HCT116 (cell line): ENCODE results near the gene SIGLEC11. TPM values are rescaled to one million over a fixed set of nuclear protein-coding genes. Genes with fewer than 3 reads are reported as not detected.

Experiments
- ATAC-seq: fragments of 200-7000 bp; cut with Tn5 transposase; 2 replicates; pipeline ENCODE4 v1.9.1; 2020; ENCODE audit warnings: mild to moderate bottlenecking, moderate library complexity
- BruUV-seq: library from RNA; stranded (reverse); fragments of 400-500 nt; replicated peaks from 2 replicates; lab custom pipeline; 2021; lab: Mats Ljungman, UMichigan
- CTCF ChIA-PET: fragments of 300-600 bp; sonication (Branson Sonifier 250); formaldehyde crosslinking; loops from one replicate; lab custom pipeline; 2021; ENCODE audit warnings: antibody characterized with exemption; lab: Charles Lee
- POLR2A ChIA-PET: fragments of 300-600, 350-600 bp; sonication (Branson Sonifier 250); formaldehyde crosslinking; loops from one replicate; lab custom pipeline; 2021; ENCODE audit warnings: antibody characterized with exemption; lab: Charles Lee
- RAD21 ChIA-PET, 2 experiments: fragments of 300-600 bp; sonication (Branson Sonifier 250); formaldehyde crosslinking; loops; one replicate each; lab custom pipeline; 2023; ENCODE audit warnings: low total read pairs in 2 of 2; ENCODE audit not compliant: uncharacterized antibody in 2 of 2, unreplicated experiment in 2 of 2, low non-redundant PET in 1 of 2; lab: Charles Lee
- DNase-seq: peaks from one replicate; pipeline ENCODE4 v3.0.0-alpha.2; 2010; ENCODE audit warnings: low read depth, low spot score
- H2AFZ ChIP-seq: fragments of 200-600 bp; shearing (Covaris generic), sonication (generic); 2 replicates; pipeline ENCODE4 v1.6.1; 2017; ENCODE audit warnings: low read depth, mixed run types, mixed read lengths, antibody characterized with exemption, low read length; ENCODE audit not compliant: poor library complexity, severe bottlenecking
- H3K27ac ChIP-seq: 2 replicates; pipeline ENCODE4 v1.5.1; 2012; ENCODE audit warnings: low read depth, low read length
- H3K27me3 ChIP-seq: fragments of 200-600 bp; sonication (generic); 2 replicates; pipeline ENCODE4 v1.6.1; 2016; ENCODE audit warnings: mixed run types, low read length, mixed read lengths; ENCODE audit not compliant: insufficient read depth
- H3K36me3 ChIP-seq, 2 experiments: fragments of 200-500 bp in 1 of 2; fragments of 200-600 bp in 1 of 2; sonication (Bioruptor generic) in 1 of 2; sonication (generic) in 1 of 2; 2 replicates each; pipeline versions ENCODE4 v1.5.1 to v1.6.1; 2014 to 2016; ENCODE audit warnings: low read length in 2 of 2, inconsistent platforms in 1 of 2, mixed read lengths in 1 of 2, mixed run types in 1 of 2; ENCODE audit not compliant: insufficient read depth in 2 of 2, control insufficient read depth in 1 of 2
- H3K4me1 ChIP-seq, 2 experiments: fragments of 200-600 bp in 1 of 2; sonication (generic) in 1 of 2; 2 replicates each; pipeline versions ENCODE4 v1.5.1 to v1.6.1; 2012 to 2017; ENCODE audit warnings: low read length in 2 of 2, inconsistent platforms in 1 of 2, mild to moderate bottlenecking in 1 of 2, mixed read lengths in 1 of 2, mixed run types in 1 of 2, moderate library complexity in 1 of 2; ENCODE audit not compliant: insufficient read depth in 2 of 2, control insufficient read depth in 1 of 2
- H3K4me2 ChIP-seq: fragments of 200-600 bp; sonication (generic); 2 replicates; pipeline ENCODE4 v1.6.1; 2017; ENCODE audit warnings: mixed run types, low read length, mixed read lengths
- H3K4me3 ChIP-seq, 2 experiments: fragments of 200-600 bp in 1 of 2; sonication (generic) in 1 of 2; replicated peaks in 1 of 2; 2 replicates each; pipeline ENCODE4 v1.5.1; 2011 to 2016; ENCODE audit warnings: low read length in 2 of 2, control low read depth in 1 of 2, low read depth in 1 of 2, mild to moderate bottlenecking in 1 of 2, mixed read lengths in 1 of 2, mixed run types in 1 of 2
- H3K79me2 ChIP-seq: fragments of 200-600 bp; sonication (generic); 2 replicates; pipeline ENCODE4 v1.6.1; 2017; ENCODE audit warnings: mild to moderate bottlenecking, mixed run types, low read length, moderate library complexity, mixed read lengths; ENCODE audit not compliant: insufficient read depth
- H3K9ac ChIP-seq: fragments of 200-600 bp; sonication (generic); 2 replicates; pipeline ENCODE4 v1.6.1; 2016; ENCODE audit warnings: low read length, mixed read lengths
- H3K9me2 ChIP-seq: fragments of 200-600 bp; sonication (generic), shearing (Covaris generic); 2 replicates; pipeline ENCODE4 v1.6.1; 2017; ENCODE audit warnings: mixed run types, mild to moderate bottlenecking, moderate library complexity; ENCODE audit not compliant: insufficient read depth
- H3K9me3 ChIP-seq, 2 experiments: fragments of 200-500 bp in 1 of 2; fragments of 200-600 bp in 1 of 2; sonication (Bioruptor generic) in 1 of 2; sonication (generic) in 1 of 2; 2 replicates each; pipeline ENCODE4 v1.6.1; 2014 to 2017; ENCODE audit warnings: low read length in 2 of 2, mixed read lengths in 2 of 2, inconsistent platforms in 1 of 2, low read depth in 1 of 2, mild to moderate bottlenecking in 1 of 2, mixed run types in 1 of 2, moderate library complexity in 1 of 2; ENCODE audit not compliant: control insufficient read depth in 1 of 2, insufficient read depth in 1 of 2
- H4K20me1 ChIP-seq: fragments of 200-600 bp; sonication (generic), shearing (Covaris generic); 2 replicates; pipeline ENCODE4 v1.6.1; 2017; ENCODE audit warnings: mixed run types, mild to moderate bottlenecking, moderate library complexity; ENCODE audit not compliant: insufficient read depth
- CEBPB ChIP-seq: IDR thresholded peaks from 2 replicates; pipeline ENCODE4 v1.6.1; 2012; ENCODE audit warnings: low read depth
- EGR1 ChIP-seq: IDR thresholded peaks from 2 replicates; pipeline ENCODE4 v1.6.1; 2012; ENCODE audit warnings: low read depth
- EZH2phosphoT487 ChIP-seq: fragments of 200-600 bp; IDR thresholded peaks from 2 replicates; pipeline ENCODE4 v1.6.1; 2018; ENCODE audit warnings: antibody characterized with exemption, borderline replicate concordance
- POLR2AphosphoS5 ChIP-seq: IDR thresholded peaks from 2 replicates; pipeline ENCODE4 v1.6.1; 2011; ENCODE audit warnings: mild to moderate bottlenecking, low read depth, low read length, moderate library complexity
- RAD21 ChIP-seq: IDR thresholded peaks from 2 replicates; pipeline ENCODE4 v1.6.1; 2012; ENCODE audit warnings: low read depth, mild to moderate bottlenecking
- SP1 ChIP-seq: IDR thresholded peaks from 2 replicates; pipeline ENCODE4 v1.6.1; 2012; ENCODE audit warnings: low read depth
- TCF7L2 ChIP-seq: IDR thresholded peaks from 2 replicates; pipeline ENCODE4 v1.7.0; 2011; ENCODE audit warnings: borderline replicate concordance, inconsistent platforms; ENCODE audit not compliant: insufficient read depth, insufficient read length; ENCODE audit errors: extremely low read depth
- YY1 ChIP-seq: IDR thresholded peaks from 2 replicates; pipeline ENCODE4 v1.6.1; 2011; ENCODE audit warnings: low read length, low read depth, moderate library complexity, mild to moderate bottlenecking; ENCODE audit not compliant: insufficient replicate concordance; ENCODE audit errors: extremely low read depth
- ZFX ChIP-seq: fragments of 450-650 bp; IDR thresholded peaks from 2 replicates; pipeline ENCODE4 v1.6.1; 2017
- ZNF274 ChIP-seq: fragments of 200-500 bp; sonication (Bioruptor generic); IDR thresholded peaks from 2 replicates; pipeline ENCODE4 v1.6.1; 2014; ENCODE audit warnings: mild to moderate bottlenecking, low read depth, low read length, inconsistent platforms
- intact Hi-C: fragments of 100-400 bp; cut with micrococcal nuclease; formaldehyde crosslinking; loops from 2 replicates; pipeline ENCODE4 v1.10.0; 2022
- total RNA-seq: library from RNA; stranded (reverse); gene quantifications from one replicate; pipeline ENCODE4 v1.2.1, GENCODE V29; 2021; ENCODE audit not compliant: unreplicated experiment
- TF ChIP-seq, protein P1 (sequence below): IDR thresholded peaks from 2 replicates; pipeline ENCODE4 v1.6.1; 2012
- TF ChIP-seq, protein P2 (sequence below): IDR thresholded peaks from 2 replicates; pipeline ENCODE4 v1.6.1; 2012
- TF ChIP-seq, protein P3 (sequence below): IDR thresholded peaks from 2 replicates; pipeline ENCODE4 v1.6.1; 2011; ENCODE audit warnings: mild to moderate bottlenecking, low read length, moderate library complexity; ENCODE audit not compliant: insufficient replicate concordance; ENCODE audit errors: extremely low read depth

Gene SIGLEC11
- total RNA-seq, 1 experiment from 2014 or later = not detected

DNA sequence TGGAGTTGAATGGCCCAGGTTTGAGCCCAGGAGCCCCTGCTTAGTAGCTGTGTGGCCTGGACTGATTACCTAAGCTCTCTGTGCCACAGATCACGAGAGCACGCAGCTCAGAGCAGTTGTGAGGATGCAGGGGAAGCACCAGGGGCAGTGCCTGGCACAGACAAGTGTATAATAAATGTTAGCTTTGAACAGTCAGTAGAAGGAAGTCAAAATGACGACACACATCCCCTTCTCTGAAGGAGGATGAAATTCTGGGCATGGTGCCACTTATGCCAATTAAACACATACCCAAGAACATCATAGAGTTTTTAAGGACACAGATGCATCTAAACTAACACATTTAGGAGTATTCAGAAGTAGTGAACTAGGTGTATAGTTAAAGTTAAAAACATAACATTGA lies 24.9 kb upstream of the SIGLEC11 start:
- no peaks in the 10 kb centered on the region for H3K27me3 ChIP-seq
- no peaks in the 10 kb centered on the region for H3K4me1 ChIP-seq
- no peak overlapping the region for H3K9ac ChIP-seq
- ChIA-PET RAD21 (no interaction called here), CTCF (no interaction called here), POLR2A (no interaction called here)
- no peak overlapping the region for H2AFZ ChIP-seq
- H3K9me2 ChIP-seq = no peaks in the 10 kb centered on the region
- no peaks in the 10 kb centered on the region for H3K9me3 ChIP-seq
- ATAC-seq (no peak), DNase-seq (no peak)
- no peak overlapping the region for H3K4me2 ChIP-seq
- no peaks in the 10 kb centered on the region for H4K20me1 ChIP-seq
- no peaks in the 10 kb centered on the region for H3K79me2 ChIP-seq
- no peak overlapping the region for H3K27ac ChIP-seq
- no TSS peak for BruUV-seq
- H3K4me3 ChIP-seq = no peak overlapping the region
- intact Hi-C loops = no loop called here
- TF ChIP-seq, protein P1, sequence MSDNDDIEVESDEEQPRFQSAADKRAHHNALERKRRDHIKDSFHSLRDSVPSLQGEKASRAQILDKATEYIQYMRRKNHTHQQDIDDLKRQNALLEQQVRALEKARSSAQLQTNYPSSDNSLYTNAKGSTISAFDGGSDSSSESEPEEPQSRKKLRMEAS = no peak
- TF ChIP-seq SP1 (no peak), YY1 (no peak), TCF7L2 (no peak), ZFX (no peak), ZNF274 (no peak), EGR1 (no peak), CEBPB (no peak), POLR2AphosphoS5 (no peak), EZH2phosphoT487 (no peak), RAD21 (no peak)
- TF ChIP-seq, protein P2, sequence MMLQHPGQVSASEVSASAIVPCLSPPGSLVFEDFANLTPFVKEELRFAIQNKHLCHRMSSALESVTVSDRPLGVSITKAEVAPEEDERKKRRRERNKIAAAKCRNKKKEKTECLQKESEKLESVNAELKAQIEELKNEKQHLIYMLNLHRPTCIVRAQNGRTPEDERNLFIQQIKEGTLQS = no peak
- TF ChIP-seq, protein P3, sequence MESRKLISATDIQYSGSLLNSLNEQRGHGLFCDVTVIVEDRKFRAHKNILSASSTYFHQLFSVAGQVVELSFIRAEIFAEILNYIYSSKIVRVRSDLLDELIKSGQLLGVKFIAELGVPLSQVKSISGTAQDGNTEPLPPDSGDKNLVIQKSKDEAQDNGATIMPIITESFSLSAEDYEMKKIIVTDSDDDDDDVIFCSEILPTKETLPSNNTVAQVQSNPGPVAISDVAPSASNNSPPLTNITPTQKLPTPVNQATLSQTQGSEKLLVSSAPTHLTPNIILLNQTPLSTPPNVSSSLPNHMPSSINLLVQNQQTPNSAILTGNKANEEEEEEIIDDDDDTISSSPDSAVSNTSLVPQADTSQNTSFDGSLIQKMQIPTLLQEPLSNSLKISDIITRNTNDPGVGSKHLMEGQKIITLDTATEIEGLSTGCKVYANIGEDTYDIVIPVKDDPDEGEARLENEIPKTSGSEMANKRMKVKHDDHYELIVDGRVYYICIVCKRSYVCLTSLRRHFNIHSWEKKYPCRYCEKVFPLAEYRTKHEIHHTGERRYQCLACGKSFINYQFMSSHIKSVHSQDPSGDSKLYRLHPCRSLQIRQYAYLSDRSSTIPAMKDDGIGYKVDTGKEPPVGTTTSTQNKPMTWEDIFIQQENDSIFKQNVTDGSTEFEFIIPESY = no peak
- TF ChIP-seq, all 23 proteins: peak for 0
- H3K36me3 ChIP-seq = peaks cover 0 to 5% of the 10 kb centered on the region in 2 experiments; a peak in 1 of 4 replicates
